GM18520 (cell line): Measurements from ENCODE around the gene STK35.
"Not testable (repeated sequence)": the region's sequence is repeated elsewhere in the genome, so short reads cannot be mapped to it uniquely, and the experiment has no call there.

Experiments used
- ATAC-seq: cut with Tn5 transposase; IDR thresholded peaks from one replicate; pipeline ENCODE4 v1.9.1; 2021; ENCODE audit not compliant: unreplicated experiment

Gene STK35

DNA sequence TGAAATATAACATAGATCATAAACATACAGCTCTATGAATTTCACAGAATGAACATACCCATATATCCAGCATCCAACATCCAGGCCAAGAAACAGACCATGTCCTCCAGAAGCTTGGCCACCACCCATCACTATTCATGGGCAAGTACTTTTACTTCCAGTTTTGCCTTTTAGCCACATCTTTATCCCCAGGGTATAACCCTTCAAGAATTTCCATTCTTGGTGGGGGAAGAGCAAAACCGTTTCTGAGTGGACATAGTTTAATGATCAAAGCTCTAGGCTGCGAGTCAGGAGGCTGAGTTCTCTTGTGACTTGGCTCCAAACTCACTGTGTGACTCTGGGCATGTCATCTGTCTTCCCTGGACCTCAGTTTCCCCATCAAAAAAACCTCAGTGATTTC, 78.3 kb downstream of the STK35 start:
- no peak for ATAC-seq

DNA sequence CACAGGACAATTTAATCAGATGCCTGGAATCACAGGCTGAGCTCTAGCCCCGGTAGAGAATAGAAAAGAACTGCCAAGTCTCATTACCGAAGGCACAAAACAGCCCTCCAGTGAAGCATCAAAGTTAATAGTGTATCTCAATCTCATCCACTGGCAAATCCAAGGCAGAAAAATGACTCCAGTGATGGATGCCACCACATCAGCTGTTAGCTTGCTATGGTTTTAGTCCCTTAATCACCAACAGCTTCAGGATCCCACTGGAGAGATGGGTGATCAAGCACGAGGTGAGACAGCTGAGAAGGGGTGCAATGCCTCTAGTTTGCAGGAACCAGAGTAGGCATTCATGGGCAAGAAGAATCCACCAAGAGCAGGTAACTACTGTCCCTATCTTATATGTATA, 81.8 kb downstream of the STK35 start:
- no peak for ATAC-seq

DNA sequence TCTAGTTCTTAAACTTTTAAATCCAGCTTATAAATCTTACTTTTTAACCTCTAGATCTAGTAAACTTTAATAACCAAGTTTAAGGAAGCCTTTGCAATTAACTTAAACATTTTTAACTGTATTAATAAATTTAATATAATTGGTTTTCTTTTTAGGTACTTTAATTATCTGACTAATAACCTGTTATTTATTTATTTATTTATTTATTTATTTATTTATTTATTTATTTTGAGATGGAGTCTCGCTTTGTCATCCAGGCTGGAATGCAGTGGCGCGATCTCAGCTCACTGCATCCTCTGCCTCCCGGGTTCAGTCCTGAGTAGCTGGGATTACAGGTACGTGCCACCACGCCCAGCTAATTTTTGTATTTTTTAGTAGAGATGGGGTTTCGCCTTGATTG, 83.3 kb downstream of the STK35 start:
- ATAC-seq = not testable (repeated sequence)

DNA sequence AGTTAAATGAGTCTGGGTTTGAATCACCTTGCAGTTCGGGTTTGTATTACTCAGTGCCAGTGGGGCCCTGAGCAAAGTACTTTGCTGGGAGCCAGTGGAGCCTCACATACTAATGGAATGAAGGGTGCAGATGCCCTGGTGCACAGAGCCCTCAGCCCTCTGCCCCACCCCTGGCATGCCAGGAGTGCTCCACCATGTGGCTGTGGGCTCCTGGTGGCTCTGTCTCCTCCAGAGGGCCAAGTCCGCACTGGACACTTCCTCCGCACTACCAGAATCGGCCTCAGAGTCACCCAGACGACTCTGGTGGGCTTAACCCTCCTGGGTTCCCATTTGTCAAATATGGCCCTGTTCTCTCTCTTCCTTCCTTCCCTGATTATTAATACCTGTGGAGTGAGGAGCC, 94.0 kb downstream of the STK35 start:
- ATAC-seq = no peak

DNA sequence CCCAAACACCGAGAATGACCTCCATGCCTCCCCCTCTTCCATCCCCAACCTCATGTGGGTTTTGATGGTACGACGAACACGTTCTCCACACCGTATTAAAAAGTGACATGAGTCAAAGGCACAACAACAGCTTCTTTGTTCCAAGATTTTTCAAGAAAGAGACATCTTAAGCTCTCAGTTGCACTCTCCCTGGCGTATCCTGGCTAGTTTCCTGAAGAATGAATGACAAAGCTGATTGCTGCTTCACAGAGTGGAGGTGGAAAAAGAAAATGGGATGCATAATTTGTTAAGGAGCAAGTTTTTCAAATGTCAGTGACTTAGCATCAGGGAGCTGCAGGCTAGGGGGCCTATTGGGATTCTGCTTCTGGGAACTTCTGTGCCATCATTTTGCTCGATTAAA, 95.5 kb downstream of the STK35 start:
- ATAC-seq = no peak
